Measurements from ENCODE around the gene WNT5B. TPM values are rescaled to one million over a fixed set of nuclear protein-coding genes. Genes with fewer than 3 reads are reported as not detected.

Gene WNT5B
- polyA plus RNA-seq, 1 of the 3 experiments (the other 2 are of a cell fraction): 29.3 TPM

DNA sequence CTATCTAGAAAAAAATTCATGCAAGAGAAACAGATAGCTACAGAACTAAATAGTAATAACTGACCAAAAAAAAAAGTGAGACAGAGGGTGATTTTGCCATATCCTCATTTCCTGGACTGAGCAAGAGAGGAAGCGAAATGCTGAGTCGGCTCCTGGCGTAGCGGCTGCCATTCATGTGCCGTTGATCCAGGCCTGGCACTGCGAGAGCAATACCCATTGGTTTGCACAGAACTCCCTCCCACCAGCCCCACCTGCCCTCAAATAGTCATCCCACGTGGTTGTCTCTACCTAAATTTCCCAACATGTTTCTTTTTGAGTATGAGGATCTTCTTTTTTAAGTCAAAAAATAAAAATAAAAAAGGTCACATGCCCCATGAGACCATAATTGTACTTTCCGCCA, 9.4 kb upstream of the WNT5B start:
- 93% methylated on average over 8 of the region's 8 CpGs for WGBS (ENCODE audit: low lambda C conversion rate)

DNA sequence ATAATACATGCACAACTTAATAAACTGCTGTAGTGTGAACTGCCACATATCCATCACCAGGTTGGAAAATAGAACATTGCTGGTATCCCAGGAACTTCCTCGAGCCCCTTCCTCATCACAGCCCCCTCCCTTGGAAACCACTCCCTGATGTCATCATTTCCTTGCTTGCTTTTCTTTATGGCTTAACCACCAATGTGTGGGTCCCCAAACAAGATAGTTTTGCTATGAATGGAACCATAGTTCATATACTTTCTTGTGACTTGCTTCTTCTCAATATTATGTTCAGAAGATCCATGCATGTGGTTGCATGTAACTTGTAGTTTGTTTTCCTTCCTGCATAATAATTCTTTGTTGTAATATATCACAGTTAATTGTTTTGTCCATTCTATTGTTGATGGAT, 8.9 kb upstream of the WNT5B start:
- ChIA-PET POLR2A (no interaction called here), CTCF (interaction anchor here (1.7 kb wide), 1 partner anchor 15 kb away, joined by 7 read pairs; no protein-coding TSS in a partner anchor)
- peaks cover 0 to 6% of the 10 kb centered on the region in 2 experiments for H3K36me3 ChIP-seq (replicated peaks in 1 of 2; ENCODE audit: control insufficient read depth in 1 of 2, insufficient read depth in 2 of 2, low read length in 1 of 2)
- no peak overlapping the region for H3K9ac ChIP-seq
- WGBS (ENCODE audit: low lambda C conversion rate): 62% methylated on average over 1 of the region's 1 CpG
- no peaks in the 10 kb centered on the region for H3K9me3 ChIP-seq
- H3K4me3 ChIP-seq (ENCODE audit: low read depth in 2 of 2, low read length in 1 of 2): no peak overlapping the region
- peaks cover 14% of the 10 kb centered on the region; the same call in 1 of the 2 replicates for H4K20me1 ChIP-seq (ENCODE audit: insufficient read depth)
- H3K9me2 ChIP-seq: no peaks in the 10 kb centered on the region
- no peak overlapping the region for H3K27ac ChIP-seq (ENCODE audit: low read depth in 2 of 2, low read length in 1 of 2)
- no peak for DNase-seq
- peaks cover 86% of the 10 kb centered on the region for H3K79me2 ChIP-seq (ENCODE audit: insufficient read depth)
- H3F3A ChIP-seq (replicated peaks; ENCODE audit: insufficient read depth): peaks cover 15% of the 10 kb centered on the region
- no peak overlapping the region for H3K4me2 ChIP-seq
- H3K27me3 ChIP-seq (ENCODE audit: insufficient read depth): no peaks in the 10 kb centered on the region
- no peak overlapping the region for H2AFZ ChIP-seq (ENCODE audit: low read depth)
- H3K4me1 ChIP-seq (ENCODE audit: control insufficient read depth in 1 of 2, insufficient read depth in 2 of 2, low read depth in 1 of 2, low read length in 1 of 2): peaks cover 0 to 9% of the 10 kb centered on the region in 2 experiments; a peak in 1 of 4 replicates
- TF ChIP-seq GATA2 (CRISPR knock-in tag; IDR thresholded peaks at IDR 0.05): no peak
- TF ChIP-seq, protein P1, sequence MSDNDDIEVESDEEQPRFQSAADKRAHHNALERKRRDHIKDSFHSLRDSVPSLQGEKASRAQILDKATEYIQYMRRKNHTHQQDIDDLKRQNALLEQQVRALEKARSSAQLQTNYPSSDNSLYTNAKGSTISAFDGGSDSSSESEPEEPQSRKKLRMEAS (IDR thresholded peaks at IDR 0.05; ENCODE audit: low read depth): no peak
- TF ChIP-seq EZH2phosphoT487 (IDR thresholded peaks at IDR 0.05; ENCODE audit: borderline replicate concordance, low read depth): no peak
- TF ChIP-seq MEF2A (IDR thresholded peaks at IDR 0.05; ENCODE audit: borderline replicate concordance, low read depth): no peak
- TF ChIP-seq, protein P2, sequence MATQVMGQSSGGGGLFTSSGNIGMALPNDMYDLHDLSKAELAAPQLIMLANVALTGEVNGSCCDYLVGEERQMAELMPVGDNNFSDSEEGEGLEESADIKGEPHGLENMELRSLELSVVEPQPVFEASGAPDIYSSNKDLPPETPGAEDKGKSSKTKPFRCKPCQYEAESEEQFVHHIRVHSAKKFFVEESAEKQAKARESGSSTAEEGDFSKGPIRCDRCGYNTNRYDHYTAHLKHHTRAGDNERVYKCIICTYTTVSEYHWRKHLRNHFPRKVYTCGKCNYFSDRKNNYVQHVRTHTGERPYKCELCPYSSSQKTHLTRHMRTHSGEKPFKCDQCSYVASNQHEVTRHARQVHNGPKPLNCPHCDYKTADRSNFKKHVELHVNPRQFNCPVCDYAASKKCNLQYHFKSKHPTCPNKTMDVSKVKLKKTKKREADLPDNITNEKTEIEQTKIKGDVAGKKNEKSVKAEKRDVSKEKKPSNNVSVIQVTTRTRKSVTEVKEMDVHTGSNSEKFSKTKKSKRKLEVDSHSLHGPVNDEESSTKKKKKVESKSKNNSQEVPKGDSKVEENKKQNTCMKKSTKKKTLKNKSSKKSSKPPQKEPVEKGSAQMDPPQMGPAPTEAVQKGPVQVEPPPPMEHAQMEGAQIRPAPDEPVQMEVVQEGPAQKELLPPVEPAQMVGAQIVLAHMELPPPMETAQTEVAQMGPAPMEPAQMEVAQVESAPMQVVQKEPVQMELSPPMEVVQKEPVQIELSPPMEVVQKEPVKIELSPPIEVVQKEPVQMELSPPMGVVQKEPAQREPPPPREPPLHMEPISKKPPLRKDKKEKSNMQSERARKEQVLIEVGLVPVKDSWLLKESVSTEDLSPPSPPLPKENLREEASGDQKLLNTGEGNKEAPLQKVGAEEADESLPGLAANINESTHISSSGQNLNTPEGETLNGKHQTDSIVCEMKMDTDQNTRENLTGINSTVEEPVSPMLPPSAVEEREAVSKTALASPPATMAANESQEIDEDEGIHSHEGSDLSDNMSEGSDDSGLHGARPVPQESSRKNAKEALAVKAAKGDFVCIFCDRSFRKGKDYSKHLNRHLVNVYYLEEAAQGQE (IDR thresholded peaks at IDR 0.05; ENCODE audit: low read depth, low read length): no peak
- TF ChIP-seq NRF1 (IDR thresholded peaks at IDR 0.05; ENCODE audit: low read depth, low read length): no peak
- no peak for TF ChIP-seq CHD2 (IDR thresholded peaks at IDR 0.05; ENCODE audit: low read length, partially characterized antibody)
- TF ChIP-seq YY1 (IDR thresholded peaks at IDR 0.05; ENCODE audit: low read depth): no peak
- no peak for TF ChIP-seq POLR2AphosphoS5 (IDR thresholded peaks at IDR 0.05; ENCODE audit: low read depth, low read length)
- no peak for TF ChIP-seq MXI1 (IDR thresholded peaks at IDR 0.05; ENCODE audit: low read depth, low read length)
- TF ChIP-seq, protein P3, sequence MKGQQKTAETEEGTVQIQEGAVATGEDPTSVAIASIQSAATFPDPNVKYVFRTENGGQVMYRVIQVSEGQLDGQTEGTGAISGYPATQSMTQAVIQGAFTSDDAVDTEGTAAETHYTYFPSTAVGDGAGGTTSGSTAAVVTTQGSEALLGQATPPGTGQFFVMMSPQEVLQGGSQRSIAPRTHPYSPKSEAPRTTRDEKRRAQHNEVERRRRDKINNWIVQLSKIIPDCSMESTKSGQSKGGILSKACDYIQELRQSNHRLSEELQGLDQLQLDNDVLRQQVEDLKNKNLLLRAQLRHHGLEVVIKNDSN (IDR thresholded peaks at IDR 0.05; ENCODE audit: borderline replicate concordance, low read depth): no peak
- no peak for TF ChIP-seq SIN3A (IDR thresholded peaks at IDR 0.05; ENCODE audit: borderline replicate concordance, low read depth, low read length)
- TF ChIP-seq, protein P4, sequence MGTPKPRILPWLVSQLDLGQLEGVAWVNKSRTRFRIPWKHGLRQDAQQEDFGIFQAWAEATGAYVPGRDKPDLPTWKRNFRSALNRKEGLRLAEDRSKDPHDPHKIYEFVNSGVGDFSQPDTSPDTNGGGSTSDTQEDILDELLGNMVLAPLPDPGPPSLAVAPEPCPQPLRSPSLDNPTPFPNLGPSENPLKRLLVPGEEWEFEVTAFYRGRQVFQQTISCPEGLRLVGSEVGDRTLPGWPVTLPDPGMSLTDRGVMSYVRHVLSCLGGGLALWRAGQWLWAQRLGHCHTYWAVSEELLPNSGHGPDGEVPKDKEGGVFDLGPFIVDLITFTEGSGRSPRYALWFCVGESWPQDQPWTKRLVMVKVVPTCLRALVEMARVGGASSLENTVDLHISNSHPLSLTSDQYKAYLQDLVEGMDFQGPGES (IDR thresholded peaks at IDR 0.05; ENCODE audit: low read depth, low read length): no peak
- no peak for TF ChIP-seq RAD21 (IDR thresholded peaks at IDR 0.05; ENCODE audit: low read length)
- TF ChIP-seq NFIC (IDR thresholded peaks at IDR 0.05; ENCODE audit: borderline replicate concordance): no peak

More for the DNA sequence above, 9.4 kb upstream of the WNT5B start:
- no peak overlapping the region for H3K9ac ChIP-seq
- H3F3A ChIP-seq (replicated peaks; ENCODE audit: insufficient read depth): peaks cover 13% of the 10 kb centered on the region
- TF ChIP-seq, protein P3 (IDR thresholded peaks at IDR 0.05; ENCODE audit: borderline replicate concordance, low read depth): no peak
- TF ChIP-seq, protein P5, sequence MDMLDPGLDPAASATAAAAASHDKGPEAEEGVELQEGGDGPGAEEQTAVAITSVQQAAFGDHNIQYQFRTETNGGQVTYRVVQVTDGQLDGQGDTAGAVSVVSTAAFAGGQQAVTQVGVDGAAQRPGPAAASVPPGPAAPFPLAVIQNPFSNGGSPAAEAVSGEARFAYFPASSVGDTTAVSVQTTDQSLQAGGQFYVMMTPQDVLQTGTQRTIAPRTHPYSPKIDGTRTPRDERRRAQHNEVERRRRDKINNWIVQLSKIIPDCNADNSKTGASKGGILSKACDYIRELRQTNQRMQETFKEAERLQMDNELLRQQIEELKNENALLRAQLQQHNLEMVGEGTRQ (IDR thresholded peaks at IDR 0.05; ENCODE audit: borderline replicate concordance, low read depth, low read length): no peak
- no peak for TF ChIP-seq RFX5 (IDR thresholded peaks at IDR 0.05; ENCODE audit: low read length)
- TF ChIP-seq GABPA (IDR thresholded peaks at IDR 0.05; ENCODE audit: low read depth): no peak
- POLR2A ChIA-PET: no interaction called here
- H3K4me1 ChIP-seq (ENCODE audit: control insufficient read depth in 1 of 2, insufficient read depth in 2 of 2, low read depth in 1 of 2, low read length in 1 of 2): peaks cover 0 to 9% of the 10 kb centered on the region in 2 experiments; a peak in 1 of 4 replicates
- H4K20me1 ChIP-seq (ENCODE audit: insufficient read depth): peaks cover 14% of the 10 kb centered on the region; the same call in 1 of the 2 replicates
- CTCF ChIA-PET: interaction anchor here (1.7 kb wide), 1 partner anchor 14 kb away, joined by 7 read pairs; no protein-coding TSS in a partner anchor
- no peak overlapping the region for H2AFZ ChIP-seq (ENCODE audit: low read depth)
- H3K9me3 ChIP-seq: no peaks in the 10 kb centered on the region
- no peak for DNase-seq
- peaks cover 0 to 6% of the 10 kb centered on the region in 2 experiments for H3K36me3 ChIP-seq (replicated peaks in 1 of 2; ENCODE audit: control insufficient read depth in 1 of 2, insufficient read depth in 2 of 2, low read length in 1 of 2)
- H3K4me2 ChIP-seq: no peak overlapping the region
- peaks cover 86% of the 10 kb centered on the region for H3K79me2 ChIP-seq (ENCODE audit: insufficient read depth)
- H3K4me3 ChIP-seq (ENCODE audit: low read depth in 2 of 2, low read length in 1 of 2): no peak overlapping the region
- no peaks in the 10 kb centered on the region for H3K27me3 ChIP-seq (ENCODE audit: insufficient read depth)
- no peak overlapping the region for H3K27ac ChIP-seq (ENCODE audit: low read depth in 2 of 2, low read length in 1 of 2)
- H3K9me2 ChIP-seq: no peaks in the 10 kb centered on the region

Measured in SK-N-SH (cell line).